ENCODE results near the gene HSPG2.

HSPG2 gene

GRCh38 chr1:21936366-21937031 is 611 bp downstream of the HSPG2 start:
- TF ChIP-seq ZFX (IDR thresholded peaks at IDR 0.05; ENCODE audit: borderline replicate concordance) (no peak), CTCF (IDR thresholded peaks at IDR 0.05) (no peak)
- no peak overlapping the region for H3K27ac ChIP-seq

DNA sequence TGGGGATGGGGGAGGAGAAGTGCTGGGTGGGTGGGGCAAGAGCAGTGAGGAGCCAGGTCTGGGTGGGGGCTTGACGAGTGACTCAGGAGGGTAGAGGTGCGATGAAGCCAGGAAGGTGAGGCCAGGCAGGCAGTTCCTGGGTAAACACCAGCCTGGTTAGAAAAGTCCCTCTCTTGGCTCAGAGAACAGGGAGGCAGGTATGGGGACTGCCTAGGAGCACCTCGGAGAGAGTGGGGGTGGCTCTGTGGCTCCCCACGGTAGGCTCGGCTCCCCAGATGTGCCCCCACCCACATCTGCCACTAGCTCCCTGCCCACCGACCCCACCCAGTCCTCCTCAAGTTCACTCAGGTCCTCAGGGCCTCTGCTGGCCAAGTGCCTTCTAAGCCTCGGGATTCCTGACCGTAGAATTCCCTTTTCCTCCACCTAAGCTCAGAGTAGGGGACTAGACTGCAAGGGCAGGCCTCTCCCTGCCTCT is 1.2 kb downstream of the HSPG2 start:
- H3K27ac ChIP-seq: no peak overlapping the region
- TF ChIP-seq CTCF (IDR thresholded peaks at IDR 0.05) (no peak), ZFX (IDR thresholded peaks at IDR 0.05; ENCODE audit: borderline replicate concordance) (no peak)

GRCh38 chr1:21935393-21935804 is 1.7 kb downstream of the HSPG2 start:
- H3K27ac ChIP-seq: no peak overlapping the region
- no peak for TF ChIP-seq CTCF (IDR thresholded peaks at IDR 0.05)
- TF ChIP-seq ZFX (IDR thresholded peaks at IDR 0.05; ENCODE audit: borderline replicate concordance): no peak

DNA sequence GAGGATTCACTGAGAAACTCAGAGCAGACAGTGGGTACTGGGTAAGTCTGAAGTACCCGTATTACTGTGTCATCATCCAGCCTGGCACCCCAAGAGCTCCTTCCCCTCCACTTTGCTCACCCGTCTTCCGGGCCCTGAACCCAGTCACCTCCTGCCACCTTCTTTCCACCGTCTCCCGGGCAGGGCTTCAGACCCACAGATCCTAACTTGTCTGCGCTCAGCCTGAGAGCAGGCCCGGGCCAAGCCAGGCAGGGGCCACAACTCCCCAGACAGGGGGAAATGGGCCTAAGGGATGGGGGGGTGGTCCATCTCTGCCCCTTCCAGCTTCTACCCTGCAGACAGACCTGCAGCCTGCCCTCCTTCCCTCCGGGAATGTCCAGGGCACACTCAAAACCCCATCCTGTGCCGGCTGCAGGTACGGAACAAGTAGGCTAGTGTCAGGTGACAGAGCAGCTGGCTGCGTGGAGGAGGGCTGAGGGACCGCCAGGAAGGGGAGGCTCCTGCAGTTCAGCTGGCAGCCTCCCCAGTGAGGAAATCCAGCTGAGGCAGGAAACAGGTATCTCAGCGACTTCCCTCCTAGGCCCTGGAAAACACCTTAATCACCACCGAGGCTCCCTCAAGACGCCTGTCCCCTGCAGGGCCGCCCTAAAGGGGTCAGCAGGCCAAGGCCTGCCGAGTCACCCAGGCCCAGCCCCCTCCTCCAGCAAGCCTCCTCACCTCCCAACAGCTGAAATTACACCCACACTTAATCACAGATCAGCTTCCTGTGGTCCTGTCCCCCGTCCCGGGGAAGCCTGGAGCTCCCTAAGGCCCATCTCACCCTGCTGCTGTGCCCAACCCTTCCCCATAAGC is 3.5 kb downstream of the HSPG2 start:
- TF ChIP-seq CTCF (IDR thresholded peaks at IDR 0.05): no peak
- TF ChIP-seq ZFX (IDR thresholded peaks at IDR 0.05; ENCODE audit: borderline replicate concordance): no peak
- no peak overlapping the region for H3K27ac ChIP-seq

GRCh38 chr1:21932127-21932526 is 5.0 kb downstream of the HSPG2 start:
- TF ChIP-seq CTCF (IDR thresholded peaks at IDR 0.05) (no peak), ZFX (IDR thresholded peaks at IDR 0.05; ENCODE audit: borderline replicate concordance) (no peak)
- H3K27ac ChIP-seq: no peak overlapping the region

- H3K27ac ChIP-seq: no peak overlapping the region
- TF ChIP-seq CTCF (IDR thresholded peaks at IDR 0.05) (no peak), ZFX (IDR thresholded peaks at IDR 0.05; ENCODE audit: borderline replicate concordance) (no peak)
Measured at GRCh38 chr1:21931171-21932093, 5.7 kb downstream of the HSPG2 start.

Data from 22Rv1 (cell line).